SK-N-SH treated with all-trans-retinoic acid at 6 μM for 48 hours (cell line): ENCODE data around the gene DYNC2I2.

Source experiments
- ATAC-seq: fragments of 200-7000 bp; cut with Tn5 transposase; 3 replicates; pipeline ENCODE4 v1.9.1; 2020; ENCODE audit warnings: mild to moderate bottlenecking, moderate library complexity
- CREB5 ChIP-seq: fragments of 250-450 bp; sonication (Bioruptor Pico); IDR thresholded peaks from 2 replicates; pipeline ENCODE4 v1.5.1; 2020; ENCODE audit warnings: low read depth, mild to moderate bottlenecking, moderate library complexity
- CSDC2 ChIP-seq: fragments of 250-450 bp; sonication (Bioruptor Pico); IDR thresholded peaks from 2 replicates; pipeline ENCODE4 v1.5.0; 2020; ENCODE audit warnings: mild to moderate bottlenecking, moderate library complexity
- ESRRG ChIP-seq: fragments of 250-450 bp; sonication (Bioruptor Pico); IDR thresholded peaks from 2 replicates; pipeline ENCODE4 v1.6.1; 2021; ENCODE audit warnings: mild to moderate bottlenecking
- OSR1 ChIP-seq: fragments of 250-450 bp; sonication (Bioruptor Pico); IDR thresholded peaks from 2 replicates; pipeline ENCODE4 v1.8.0; 2022; ENCODE audit warnings: moderate library complexity, mild to moderate bottlenecking, inconsistent platforms
- PATZ1 ChIP-seq: fragments of 250-450 bp; sonication (Bioruptor Pico); IDR thresholded peaks from 2 replicates; pipeline ENCODE4 v1.8.0; 2020; ENCODE audit warnings: mild to moderate bottlenecking, moderate library complexity, borderline replicate concordance
- PPARA ChIP-seq: fragments of 250-450 bp; sonication (Bioruptor Pico); IDR thresholded peaks from 2 replicates; pipeline ENCODE4 v1.5.0; 2020; ENCODE audit warnings: mild to moderate bottlenecking, borderline replicate concordance
- RARB ChIP-seq: fragments of 250-450 bp; sonication (Bioruptor Pico); IDR thresholded peaks from 2 replicates; pipeline ENCODE4 v1.8.0; 2021; ENCODE audit warnings: mild to moderate bottlenecking, moderate library complexity
- SNAI2 ChIP-seq: fragments of 250-450 bp; sonication (Bioruptor Pico); IDR thresholded peaks from 2 replicates; pipeline ENCODE4 v1.5.0; 2020; ENCODE audit warnings: mild to moderate bottlenecking, moderate library complexity
- TOX ChIP-seq: fragments of 250-450 bp; sonication (Bioruptor Pico); IDR thresholded peaks from 2 replicates; pipeline ENCODE4 v1.8.0; 2021; ENCODE audit warnings: mild to moderate bottlenecking, moderate library complexity, borderline replicate concordance
- TSHZ2 ChIP-seq: fragments of 250-450 bp; sonication (Bioruptor Pico); IDR thresholded peaks from 2 replicates; pipeline ENCODE4 v1.5.0; 2020; ENCODE audit warnings: mild to moderate bottlenecking, moderate library complexity
- ZC3H10 ChIP-seq: fragments of 250-450 bp; sonication (Bioruptor Pico); IDR thresholded peaks from 2 replicates; pipeline ENCODE4 v1.5.1; 2021; ENCODE audit warnings: mild to moderate bottlenecking, moderate library complexity
- ZFP3 ChIP-seq: fragments of 250-450 bp; sonication (Bioruptor Pico); IDR thresholded peaks from 2 replicates; pipeline ENCODE4 v1.5.0; 2020; ENCODE audit warnings: mild to moderate bottlenecking, moderate library complexity
- ZNF70 ChIP-seq: fragments of 450-650 bp; formaldehyde crosslinking; IDR thresholded peaks from 2 replicates; pipeline ENCODE4 v1.5.0; 2020; ENCODE audit warnings: mild to moderate bottlenecking, moderate library complexity
- ZNF8 ChIP-seq: fragments of 450-650 bp; formaldehyde crosslinking; IDR thresholded peaks from 2 replicates; pipeline ENCODE4 v1.5.0; 2020; ENCODE audit warnings: mild to moderate bottlenecking, moderate library complexity
- TF ChIP-seq, protein P1 (sequence below): fragments of 250-450 bp; sonication (Bioruptor Pico); IDR thresholded peaks from 2 replicates; pipeline ENCODE4 v1.5.1; 2021; ENCODE audit warnings: mild to moderate bottlenecking, moderate library complexity
- TF ChIP-seq, protein P2 (sequence below): fragments of 250-450 bp; sonication (Bioruptor Pico); IDR thresholded peaks from 2 replicates; pipeline ENCODE4 v1.8.0; 2021; ENCODE audit warnings: low read depth, mild to moderate bottlenecking, moderate library complexity, borderline replicate concordance

DYNC2I2 gene

GRCh38 chr9:128656416-128657343, at the start of gene DYNC2I2:
DYNC2I2 (minus strand) TSS chr9:128656847; CDS start chr9:128656726, 121 bp downstream.
- TF ChIP-seq ZNF8 (CRISPR knock-in tag) (0 out of 2 replicates have a peak, but pooled peaks have one; percentile 15), SNAI2 (CRISPR knock-in tag) (0 out of 2 replicates have a peak, but pooled peaks have one; percentile 26), OSR1 (CRISPR knock-in tag) (0 out of 2 replicates have a peak, but pooled peaks have one; percentile 64), TSHZ2 (CRISPR knock-in tag) (peak; percentile 76), RARB (CRISPR knock-in tag) (no peak), TOX (CRISPR knock-in tag) (no peak), ZFP3 (peak; percentile 66), PATZ1 (CRISPR knock-in tag) (no peak), CSDC2 (CRISPR knock-in tag) (0 out of 2 replicates have a peak, but pooled peaks have one; percentile 85)
- TF ChIP-seq, protein P1, sequence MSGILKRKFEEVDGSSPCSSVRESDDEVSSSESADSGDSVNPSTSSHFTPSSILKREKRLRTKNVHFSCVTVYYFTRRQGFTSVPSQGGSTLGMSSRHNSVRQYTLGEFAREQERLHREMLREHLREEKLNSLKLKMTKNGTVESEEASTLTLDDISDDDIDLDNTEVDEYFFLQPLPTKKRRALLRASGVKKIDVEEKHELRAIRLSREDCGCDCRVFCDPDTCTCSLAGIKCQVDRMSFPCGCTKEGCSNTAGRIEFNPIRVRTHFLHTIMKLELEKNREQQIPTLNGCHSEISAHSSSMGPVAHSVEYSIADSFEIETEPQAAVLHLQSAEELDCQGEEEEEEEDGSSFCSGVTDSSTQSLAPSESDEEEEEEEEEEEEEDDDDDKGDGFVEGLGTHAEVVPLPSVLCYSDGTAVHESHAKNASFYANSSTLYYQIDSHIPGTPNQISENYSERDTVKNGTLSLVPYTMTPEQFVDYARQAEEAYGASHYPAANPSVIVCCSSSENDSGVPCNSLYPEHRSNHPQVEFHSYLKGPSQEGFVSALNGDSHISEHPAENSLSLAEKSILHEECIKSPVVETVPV: peak; percentile 58; the same call in 1 of the 2 replicates

GRCh38 chr9:128706045-128706444, 49.4 kb upstream of the DYNC2I2 start:
- ATAC-seq: no peak
- TF ChIP-seq ZFP3: no peak
- TF ChIP-seq PATZ1 (CRISPR knock-in tag): no peak
- no peak for TF ChIP-seq ZNF70
- no peak for TF ChIP-seq CREB5 (CRISPR knock-in tag)
- TF ChIP-seq TSHZ2 (CRISPR knock-in tag): no peak
- TF ChIP-seq ESRRG (CRISPR knock-in tag): no peak
- no peak for TF ChIP-seq ZC3H10 (CRISPR knock-in tag)
- TF ChIP-seq PPARA: no peak
- TF ChIP-seq, protein P2, sequence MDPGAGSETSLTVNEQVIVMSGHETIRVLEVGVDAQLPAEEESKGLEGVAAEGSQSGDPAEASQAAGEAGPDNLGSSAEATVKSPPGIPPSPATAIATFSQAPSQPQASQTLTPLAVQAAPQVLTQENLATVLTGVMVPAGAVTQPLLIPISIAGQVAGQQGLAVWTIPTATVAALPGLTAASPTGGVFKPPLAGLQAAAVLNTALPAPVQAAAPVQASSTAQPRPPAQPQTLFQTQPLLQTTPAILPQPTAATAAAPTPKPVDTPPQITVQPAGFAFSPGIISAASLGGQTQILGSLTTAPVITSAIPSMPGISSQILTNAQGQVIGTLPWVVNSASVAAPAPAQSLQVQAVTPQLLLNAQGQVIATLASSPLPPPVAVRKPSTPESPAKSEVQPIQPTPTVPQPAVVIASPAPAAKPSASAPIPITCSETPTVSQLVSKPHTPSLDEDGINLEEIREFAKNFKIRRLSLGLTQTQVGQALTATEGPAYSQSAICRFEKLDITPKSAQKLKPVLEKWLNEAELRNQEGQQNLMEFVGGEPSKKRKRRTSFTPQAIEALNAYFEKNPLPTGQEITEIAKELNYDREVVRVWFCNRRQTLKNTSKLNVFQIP (CRISPR knock-in tag): no peak
- TF ChIP-seq RARB (CRISPR knock-in tag): no peak
- no peak for TF ChIP-seq OSR1 (CRISPR knock-in tag)
- TF ChIP-seq TOX (CRISPR knock-in tag): no peak

More at GRCh38 chr9:128656416-128657343, at the start of gene DYNC2I2:
- ATAC-seq: peak; percentile 97
